T-cell (primary cell): ENCODE data around the gene PDHX. TPM values are rescaled to one million over a fixed set of nuclear protein-coding genes. Genes with fewer than 3 reads are reported as not detected.

ENCODE experiments used
- ATAC-seq, 4 experiments: fragments of 200-7000 bp in 3 of 4; fragments of 150-1000 bp in 1 of 4; cut with Tn5 transposase; replicated peaks in 1 of 4; 1 replicate in 3 of 4; 2 replicates in 1 of 4; pipeline ENCODE4 v1.10.0; 2021; ENCODE audit warnings: moderate library complexity in 3 of 4, mild to moderate bottlenecking in 2 of 4, moderate number of reproducible peaks in 1 of 4
- CTCF ChIA-PET, 2 donors: fragments of 300-600 bp; sonication (Branson Sonifier 250); formaldehyde crosslinking; loops; one replicate each; lab custom pipeline; 2022; ENCODE audit warnings: antibody characterized with exemption in 2 of 2; lab: Charles Lee
- POLR2A ChIA-PET, 2 donors: fragments of 300-600 bp; sonication (Branson Sonifier 250); formaldehyde crosslinking; loops; one replicate each; lab custom pipeline; 2022; ENCODE audit warnings: antibody characterized with exemption in 2 of 2; lab: Charles Lee
- DNase-seq, 35 experiments: peaks; one replicate each; pipeline versions ENCODE4 v3.0.0 to v3.0.0-alpha.2; 2013 to 2023
- H3K27ac ChIP-seq: one replicate; pipeline ENCODE4 v1.5.1; 2013; ENCODE audit warnings: low read length
- H3K27me3 ChIP-seq, 2 experiments: replicated peaks in 1 of 2; 1 replicate in 1 of 2; 2 replicates in 1 of 2; pipeline versions ENCODE4 v1.6.1 to v1.7.0; 2013; ENCODE audit warnings: low read length in 1 of 2, mixed read lengths in 1 of 2; ENCODE audit not compliant: control insufficient read depth in 2 of 2, insufficient read depth in 2 of 2; ENCODE audit errors: extremely low read depth in 1 of 2
- H3K36me3 ChIP-seq, 2 donors: 1 replicate in 1 of 2; 2 replicates in 1 of 2; pipeline versions ENCODE4 v1.6.1 to v1.7.0; 2013; ENCODE audit warnings: low read length in 1 of 2; ENCODE audit not compliant: control insufficient read depth in 2 of 2, insufficient read depth in 1 of 2; ENCODE audit errors: extremely low read depth in 1 of 2
- H3K4me1 ChIP-seq, 2 experiments: 1 replicate in 1 of 2; 2 replicates in 1 of 2; pipeline versions ENCODE4 v1.6.1 to v1.7.0; 2013; ENCODE audit warnings: low read length in 2 of 2, mixed read lengths in 1 of 2; ENCODE audit not compliant: insufficient read depth in 2 of 2, control insufficient read depth in 1 of 2; ENCODE audit errors: extremely low read depth in 1 of 2
- H3K4me3 ChIP-seq, 2 donors: 1 replicate in 1 of 2; 2 replicates in 1 of 2; pipeline versions ENCODE4 v1.5.1 to v1.7.0; 2013; ENCODE audit warnings: mild to moderate bottlenecking in 2 of 2, low read length in 1 of 2, moderate library complexity in 1 of 2; ENCODE audit not compliant: control insufficient read depth in 1 of 2; ENCODE audit errors: extremely low read depth in 1 of 2
- H3K9me3 ChIP-seq: 2 replicates; pipeline ENCODE4 v1.7.0; 2013
- H3K27ac Mint-ChIP-seq, 2 donors: one replicate each; pipeline ENCODE4 v1.8.0; 2020 to 2021; ENCODE audit warnings: mild to moderate bottlenecking in 2 of 2, mixed read lengths in 2 of 2
- H3K27me3 Mint-ChIP-seq, 2 donors: one replicate each; pipeline ENCODE4 v1.8.0; 2021 to 2022; ENCODE audit warnings: mixed read lengths in 2 of 2
- H3K36me3 Mint-ChIP-seq: one replicate; pipeline ENCODE4 v1.8.0; 2021; ENCODE audit warnings: mixed read lengths
- H3K4me1 Mint-ChIP-seq, 3 donors: one replicate each; pipeline ENCODE4 v1.8.0; 2020 to 2022; ENCODE audit warnings: mixed read lengths in 3 of 3, mild to moderate bottlenecking in 1 of 3
- H3K4me3 Mint-ChIP-seq, 3 donors: one replicate each; pipeline ENCODE4 v1.8.0; 2020 to 2022; ENCODE audit warnings: mild to moderate bottlenecking in 3 of 3, mixed read lengths in 3 of 3, moderate library complexity in 3 of 3
- H3K9me3 Mint-ChIP-seq, 3 donors: one replicate each; pipeline ENCODE4 v1.8.0; 2020 to 2022; ENCODE audit warnings: mixed read lengths in 3 of 3
- WGBS: methylation state at CpG from one replicate; pipeline ENCODE4 v1.1.5; 2013; ENCODE audit warnings: missing lambda C conversion rate; ENCODE audit not compliant: insufficient coverage; 5-methylcytosine and 5-hydroxymethylcytosine counted together
- total RNA-seq, 35 experiments: library from RNA in 6 of 35; stranded (reverse) in 6 of 35; fragments of 120-200 nt in 1 of 35; gene quantifications; one replicate each; pipeline versions ENCODE4 v1.2.1 to v1.2.4 and lab custom pipeline; 2013 to 2026

The PDHX gene
- total RNA-seq, 5 donors from 2014 or later (not counting 1 experiment from before 2014, with no cell fraction given): 21.7 to 36.4 (median 26.1) TPM

DNA sequence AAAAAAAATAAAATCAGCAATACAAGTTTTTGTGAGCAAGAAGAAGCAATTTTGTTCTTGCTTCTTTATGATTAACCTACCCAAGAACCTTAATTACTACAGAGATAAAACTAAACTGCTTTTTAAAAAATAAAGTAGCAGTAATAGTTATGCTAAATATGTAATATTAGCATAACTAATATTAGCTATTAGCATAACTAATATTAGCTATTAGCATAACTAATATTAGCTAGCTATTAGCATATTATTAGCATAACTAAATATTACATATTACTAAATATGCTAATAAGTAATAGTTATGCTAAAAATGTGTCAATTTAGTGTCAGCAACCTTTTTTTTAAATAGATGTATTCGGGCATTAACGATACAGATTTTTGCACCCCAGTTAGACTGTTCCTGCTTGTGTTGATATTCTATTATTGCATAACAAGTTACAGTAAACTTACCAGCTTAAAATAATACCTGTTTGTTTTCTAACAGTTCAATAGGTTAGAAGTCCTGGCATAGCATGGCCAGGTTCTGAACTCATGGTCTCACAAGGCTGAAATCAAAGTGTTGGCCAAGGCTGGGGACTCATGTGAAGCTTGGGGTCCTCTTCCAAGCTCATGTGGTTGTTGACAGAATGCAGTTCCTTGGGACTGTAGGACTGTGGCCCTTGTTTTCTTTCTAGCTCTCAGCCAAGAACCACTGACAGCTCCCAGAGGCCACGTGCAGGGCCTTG lies 48.4 kb downstream of the PDHX start:
- ATAC-seq (no peak), DNase-seq (no peak)
- Histone ChIP-seq H3K36me3 (peaks cover 11 to 18% of the 10 kb centered on the region in 2 donors), H3K4me1 (no peaks in the 10 kb centered on the region), H3K9me3 (no peaks in the 10 kb centered on the region), H3K27ac (no peak overlapping the region), H3K4me3 (no peak overlapping the region), H3K27me3 (no peaks in the 10 kb centered on the region)
- Mint-ChIP-seq H3K9me3 (no peaks in the 10 kb centered on the region), H3K27me3 (no peaks in the 10 kb centered on the region), H3K4me1 (no peaks in the 10 kb centered on the region), H3K36me3 (peaks cover 51% of the 10 kb centered on the region), H3K27ac (no peak overlapping the region), H3K4me3 (no peak overlapping the region)
- ChIA-PET CTCF (interaction anchor here in 1 of 2 donors (1.1 kb wide), 1 partner anchor 39 kb away, joined by 3 read pairs; no protein-coding TSS in a partner anchor), POLR2A (interaction anchor here in 1 of 2 donors (0.7 kb wide), 1 partner anchor 26 kb away, joined by 3 read pairs; no protein-coding TSS in a partner anchor)
- WGBS: 100% methylated on average over 1 of the region's 3 CpGs

- peaks cover 2 to 11% (median 4%) of the 10 kb centered on the region in 3 donors for H3K4me1 Mint-ChIP-seq
- H3K4me3 Mint-ChIP-seq: no peak overlapping the region
- H3K27ac ChIP-seq: no peak overlapping the region
- CTCF ChIA-PET: no interaction called here
- no peaks in the 10 kb centered on the region for H3K27me3 Mint-ChIP-seq
- POLR2A ChIA-PET: no interaction called here
- no peak overlapping the region for H3K4me3 ChIP-seq
- H3K4me1 ChIP-seq: peaks cover 0 to 3% of the 10 kb centered on the region in 2 experiments
- DNase-seq (no peak), ATAC-seq (no peak)
- H3K27ac Mint-ChIP-seq: no peak overlapping the region
- peaks cover 71% of the 10 kb centered on the region for H3K36me3 Mint-ChIP-seq
- H3K36me3 ChIP-seq: peaks cover 14 to 19% of the 10 kb centered on the region in 2 donors
- no peaks in the 10 kb centered on the region for H3K9me3 Mint-ChIP-seq
- no peaks in the 10 kb centered on the region for H3K9me3 ChIP-seq
- 100% methylated on average over 3 of the region's 4 CpGs for WGBS
- H3K27me3 ChIP-seq: no peaks in the 10 kb centered on the region
Observed at GRCh38 chr11:34968862-34969261, 52.4 kb downstream of the PDHX start.

GRCh38 chr11:34970033-34970432 lies 53.6 kb downstream of the PDHX start:
- H3K27me3 ChIP-seq: no peaks in the 10 kb centered on the region
- ATAC-seq: no peak
- Mint-ChIP-seq H3K9me3 (no peaks in the 10 kb centered on the region), H3K4me1 (peaks cover 2 to 11% (median 5%) of the 10 kb centered on the region in 3 donors), H3K36me3 (peaks cover 76% of the 10 kb centered on the region), H3K27ac (no peak overlapping the region), H3K4me3 (no peak overlapping the region), H3K27me3 (no peaks in the 10 kb centered on the region)
- no CpG with 5 or more reads among the region's 3 CpGs for WGBS
- ChIA-PET CTCF (no interaction called here), POLR2A (no interaction called here)
- H3K4me1 ChIP-seq: peaks cover 0 to 3% of the 10 kb centered on the region in 2 experiments
- H3K27ac ChIP-seq: no peak overlapping the region
- no peak overlapping the region for H3K4me3 ChIP-seq
- DNase-seq: no peak
- peaks cover 14 to 26% of the 10 kb centered on the region in 2 donors for H3K36me3 ChIP-seq
- no peaks in the 10 kb centered on the region for H3K9me3 ChIP-seq

DNA sequence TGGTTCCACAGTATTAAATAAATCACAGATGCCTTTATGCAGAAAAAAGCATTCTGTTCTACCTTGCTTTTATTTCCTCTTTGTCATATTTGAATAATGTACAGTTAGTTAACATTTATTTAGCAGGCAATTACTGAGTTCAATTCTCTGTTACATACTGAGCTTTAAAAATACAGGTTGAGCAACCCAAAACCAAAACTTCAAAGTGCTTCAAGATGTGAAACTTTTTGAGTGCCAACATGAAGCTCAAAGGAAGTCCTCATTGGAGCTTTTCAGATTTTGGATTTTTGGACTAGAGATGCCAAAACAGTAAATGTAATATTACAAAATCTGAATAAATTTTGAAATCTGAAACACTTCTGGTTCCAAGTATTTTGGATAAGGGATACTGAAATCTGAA lies 54.1 kb downstream of the PDHX start:
- DNase-seq (no peak), ATAC-seq (no peak)
- H3K9me3 Mint-ChIP-seq: no peaks in the 10 kb centered on the region
- Histone ChIP-seq H3K36me3 (peaks cover 14 to 24% of the 10 kb centered on the region in 2 donors), H3K27ac (no peak overlapping the region), H3K27me3 (no peaks in the 10 kb centered on the region), H3K4me3 (no peak overlapping the region), H3K4me1 (peaks cover 0 to 3% of the 10 kb centered on the region in 2 experiments), H3K9me3 (no peaks in the 10 kb centered on the region)
- POLR2A ChIA-PET: no interaction called here
- no peaks in the 10 kb centered on the region for H3K27me3 Mint-ChIP-seq
- no peak overlapping the region for H3K4me3 Mint-ChIP-seq
- CTCF ChIA-PET: no interaction called here
- no peak overlapping the region for H3K27ac Mint-ChIP-seq
- peaks cover 76% of the 10 kb centered on the region for H3K36me3 Mint-ChIP-seq
- peaks cover 6 to 16% (median 10%) of the 10 kb centered on the region in 3 donors for H3K4me1 Mint-ChIP-seq

DNA sequence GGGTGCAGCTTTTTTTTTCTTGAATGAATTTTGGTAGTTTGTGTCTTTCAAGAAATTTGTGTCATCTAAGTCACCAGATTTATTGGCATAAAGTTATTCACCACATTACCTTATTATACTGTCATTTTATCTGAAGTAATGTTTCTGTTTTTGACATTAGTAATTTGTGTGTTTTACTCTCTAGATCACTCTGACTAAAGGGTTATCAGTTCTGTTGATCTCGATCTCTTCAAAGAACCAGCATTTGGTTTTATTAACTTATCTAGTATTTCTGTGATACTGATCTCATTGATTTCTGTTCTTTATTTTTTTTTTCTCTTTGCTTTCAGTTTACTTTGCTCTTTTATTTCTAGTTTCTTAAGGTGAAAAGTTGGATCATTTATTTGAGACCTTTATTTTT lies 55.5 kb downstream of the PDHX start:
- DNase-seq (no peak), ATAC-seq (no peak)
- no peak overlapping the region for H3K4me3 Mint-ChIP-seq
- H3K9me3 ChIP-seq: no peaks in the 10 kb centered on the region
- peaks cover 8 to 28% (median 16%) of the 10 kb centered on the region in 3 donors for H3K4me1 Mint-ChIP-seq
- POLR2A ChIA-PET: interaction anchor here in 1 of 2 donors (0.6 kb wide), 1 partner anchor 361 kb away, joined by 3 read pairs; no protein-coding TSS in a partner anchor
- peaks cover 9 to 22% of the 10 kb centered on the region in 2 donors for H3K36me3 ChIP-seq
- no peaks in the 10 kb centered on the region for H3K27me3 ChIP-seq
- CTCF ChIA-PET: interaction anchor here in 1 of 2 donors (0.6 to 0.7 kb wide), 2 partner anchors 17 to 315 kb away, joined by 3 read pairs; no protein-coding TSS in a partner anchor
- WGBS: no CpG with 5 or more reads among the region's 1 CpG
- H3K27ac Mint-ChIP-seq: no peak overlapping the region
- no peak overlapping the region for H3K4me3 ChIP-seq
- peaks cover 78% of the 10 kb centered on the region for H3K36me3 Mint-ChIP-seq
- no peaks in the 10 kb centered on the region for H3K9me3 Mint-ChIP-seq
- no peaks in the 10 kb centered on the region for H3K27me3 Mint-ChIP-seq
- H3K27ac ChIP-seq: no peak overlapping the region
- peaks cover 0 to 3% of the 10 kb centered on the region in 2 experiments for H3K4me1 ChIP-seq

GRCh38 chr11:34972366-34972765 lies 55.9 kb downstream of the PDHX start:
- CTCF ChIA-PET: interaction anchor here in 1 of 2 donors (0.6 to 0.7 kb wide), 2 partner anchors 16 to 315 kb away, joined by 3 read pairs; no protein-coding TSS in a partner anchor
- Histone ChIP-seq H3K9me3 (no peaks in the 10 kb centered on the region), H3K4me3 (no peak overlapping the region), H3K36me3 (peaks cover 8 to 23% of the 10 kb centered on the region in 2 donors), H3K4me1 (peaks cover 0 to 4% of the 10 kb centered on the region in 2 experiments), H3K27ac (no peak overlapping the region), H3K27me3 (no peaks in the 10 kb centered on the region)
- no peak overlapping the region for H3K27ac Mint-ChIP-seq
- ATAC-seq (no peak), DNase-seq (no peak)
- no peaks in the 10 kb centered on the region for H3K27me3 Mint-ChIP-seq
- peaks cover 11 to 29% (median 20%) of the 10 kb centered on the region in 3 donors for H3K4me1 Mint-ChIP-seq
- 96% methylated on average over 5 of the region's 8 CpGs for WGBS
- no peaks in the 10 kb centered on the region for H3K9me3 Mint-ChIP-seq
- no peak overlapping the region for H3K4me3 Mint-ChIP-seq
- POLR2A ChIA-PET: interaction anchor here in 1 of 2 donors (0.5 kb wide), 1 partner anchor 58 kb away, joined by 3 read pairs; no protein-coding TSS in a partner anchor
- peaks cover 76% of the 10 kb centered on the region for H3K36me3 Mint-ChIP-seq
